Tongue (tissue), 2 donors: Measurements from ENCODE around the gene ZNF446. TPM values are rescaled to one million over a fixed set of nuclear protein-coding genes. Genes with fewer than 3 reads are reported as not detected.
"Not testable (repeated sequence)": the region's sequence is repeated elsewhere in the genome, so short reads cannot be mapped to it uniquely, and the experiment has no call there.

ENCODE experiments used
- DNase-seq: peaks from one replicate; pipeline ENCODE4 v3.0.0-alpha.2; 2015
- total RNA-seq: library from RNA; depleted of rRNA; stranded (reverse); fragments of >200 nt; gene quantifications from one replicate; pipeline ENCODE4 v1.2.3, GENCODE V29; 2014

Gene ZNF446
- total RNA-seq, 1 donor from 2014 or later = 8.9 TPM

DNA sequence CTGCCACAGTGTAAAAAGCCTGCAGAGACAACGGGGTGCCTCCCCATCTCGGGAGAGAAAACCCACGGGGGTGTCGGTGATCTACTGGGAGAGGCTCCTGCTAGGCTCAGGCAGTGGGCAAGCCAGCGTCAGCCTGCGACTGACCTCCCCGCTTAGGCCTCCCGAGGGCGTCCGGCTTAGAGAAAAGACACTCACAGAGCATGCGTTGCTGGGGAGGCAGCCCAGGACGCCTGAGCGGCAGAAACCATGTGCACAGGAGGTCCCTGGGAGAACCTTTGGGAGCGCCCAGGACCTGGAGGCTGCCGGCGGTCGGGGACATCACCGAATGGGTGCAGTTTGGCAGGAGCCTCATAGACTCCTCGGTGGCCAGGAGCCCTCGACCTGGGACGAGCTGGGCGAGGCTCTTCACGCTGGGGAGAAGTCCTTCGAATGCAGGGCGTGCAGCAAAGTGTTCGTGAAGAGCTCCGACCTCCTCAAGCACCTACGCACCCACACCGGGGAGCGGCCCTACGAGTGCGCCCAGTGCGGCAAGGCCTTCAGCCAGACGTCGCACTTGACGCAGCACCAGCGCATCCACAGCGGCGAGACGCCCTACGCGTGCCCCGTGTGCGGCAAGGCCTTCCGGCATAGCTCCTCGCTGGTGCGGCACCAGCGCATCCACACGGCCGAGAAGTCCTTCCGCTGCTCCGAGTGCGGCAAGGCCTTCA is 5.2 kb upstream of the ZNF446 start:
- DNase-seq = not testable (repeated sequence)

DNA sequence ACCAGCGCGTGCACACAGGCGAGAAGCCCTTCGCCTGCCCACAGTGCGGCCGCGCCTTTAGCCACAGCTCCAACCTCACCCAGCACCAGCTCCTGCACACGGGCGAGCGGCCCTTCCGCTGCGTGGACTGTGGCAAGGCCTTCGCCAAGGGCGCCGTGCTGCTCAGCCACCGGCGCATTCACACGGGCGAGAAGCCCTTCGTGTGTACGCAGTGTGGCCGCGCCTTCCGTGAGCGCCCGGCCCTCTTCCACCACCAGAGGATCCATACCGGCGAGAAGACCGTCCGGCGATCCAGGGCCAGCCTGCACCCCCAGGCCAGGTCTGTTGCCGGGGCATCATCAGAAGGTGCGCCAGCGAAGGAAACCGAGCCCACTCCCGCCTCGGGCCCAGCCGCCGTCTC is 4.4 kb upstream of the ZNF446 start:
- no peak for DNase-seq

DNA sequence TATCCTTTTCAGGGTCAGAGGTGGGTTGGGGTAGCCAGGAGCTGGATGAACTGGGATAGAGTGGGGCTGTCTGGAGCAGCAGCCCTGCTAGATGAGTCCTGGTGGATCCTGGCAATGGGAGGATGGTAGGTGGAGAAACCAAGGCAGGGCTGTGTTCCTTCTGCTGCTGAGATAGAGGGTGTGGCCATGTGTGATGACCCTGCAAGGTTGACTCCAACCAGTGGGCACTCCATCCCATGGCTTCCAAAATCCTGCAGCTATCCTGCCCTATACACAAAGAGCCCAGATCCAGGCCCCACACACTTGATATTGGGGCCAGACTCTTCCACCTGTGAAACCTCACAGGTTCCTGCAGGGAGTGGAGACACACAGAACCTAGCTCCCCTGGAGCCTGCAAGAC is 2.4 kb upstream of the ZNF446 start:
- no peak for DNase-seq

DNA sequence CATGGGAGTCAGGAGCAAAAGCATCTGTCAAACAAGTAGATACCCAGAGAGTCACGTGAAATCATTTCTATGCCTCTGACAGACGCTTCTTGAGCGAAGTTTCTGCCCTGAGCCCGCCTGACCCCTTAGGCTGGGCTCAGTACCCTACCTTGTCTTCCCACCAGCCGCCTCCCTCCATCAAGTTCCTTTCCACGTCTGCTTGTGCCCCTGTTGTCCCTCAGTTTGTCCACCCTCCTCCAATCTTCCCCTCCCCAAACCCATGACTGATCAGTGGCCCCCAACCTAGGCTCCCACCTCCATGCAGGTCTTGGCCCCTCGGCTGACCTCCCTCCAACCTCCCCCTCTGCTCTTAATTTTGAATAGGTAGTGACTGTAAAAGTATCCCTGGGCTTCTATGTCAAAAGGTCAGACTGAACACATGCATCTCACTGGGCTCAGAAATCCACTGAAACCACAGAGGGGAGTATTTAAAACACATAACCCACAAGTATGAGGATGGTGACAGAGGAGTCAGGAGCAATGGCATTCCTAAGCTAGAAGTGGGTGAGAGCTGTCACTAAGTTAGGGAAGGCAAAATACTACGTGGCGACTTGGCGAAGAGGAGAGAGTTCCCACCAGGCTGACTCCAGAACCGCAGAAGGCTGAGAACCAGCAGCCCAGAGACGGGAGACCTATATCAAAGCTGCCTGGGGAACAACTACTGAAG is 1.7 kb upstream of the ZNF446 start:
- DNase-seq = no peak

- DNase-seq = no peak
These were observed 997 bp upstream of the ZNF446 start for GRCh38 chr19:58474997-58475713.

GRCh38 chr19:58476498-58477015 is 405 bp downstream of the ZNF446 start:
- DNase-seq = no peak

GRCh38 chr19:58477130-58477529 is 978 bp downstream of the ZNF446 start:
- DNase-seq = no peak

DNA sequence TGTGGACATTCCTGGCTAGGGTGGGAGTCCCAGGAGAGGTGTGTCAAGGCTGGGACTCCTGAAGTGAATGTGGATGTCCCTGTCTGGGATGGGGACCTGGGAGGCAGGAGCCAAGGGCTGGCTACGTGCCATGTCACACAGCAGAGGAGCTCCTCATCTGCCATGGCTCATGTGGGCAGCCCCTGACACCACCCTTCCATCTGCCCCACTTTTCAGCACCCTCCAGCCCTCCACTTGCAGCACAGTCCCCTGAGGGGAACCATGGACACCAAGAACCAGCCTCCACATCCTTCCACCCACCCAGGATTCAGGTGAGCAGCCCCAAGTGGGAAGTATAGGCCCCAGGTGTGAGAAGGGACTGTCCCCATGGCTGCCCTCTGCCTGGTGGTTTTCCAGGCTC is 1.7 kb downstream of the ZNF446 start:
- DNase-seq = no peak

GRCh38 chr19:58479303-58479702 is 3.2 kb downstream of the ZNF446 start:
- DNase-seq = no peak

DNA sequence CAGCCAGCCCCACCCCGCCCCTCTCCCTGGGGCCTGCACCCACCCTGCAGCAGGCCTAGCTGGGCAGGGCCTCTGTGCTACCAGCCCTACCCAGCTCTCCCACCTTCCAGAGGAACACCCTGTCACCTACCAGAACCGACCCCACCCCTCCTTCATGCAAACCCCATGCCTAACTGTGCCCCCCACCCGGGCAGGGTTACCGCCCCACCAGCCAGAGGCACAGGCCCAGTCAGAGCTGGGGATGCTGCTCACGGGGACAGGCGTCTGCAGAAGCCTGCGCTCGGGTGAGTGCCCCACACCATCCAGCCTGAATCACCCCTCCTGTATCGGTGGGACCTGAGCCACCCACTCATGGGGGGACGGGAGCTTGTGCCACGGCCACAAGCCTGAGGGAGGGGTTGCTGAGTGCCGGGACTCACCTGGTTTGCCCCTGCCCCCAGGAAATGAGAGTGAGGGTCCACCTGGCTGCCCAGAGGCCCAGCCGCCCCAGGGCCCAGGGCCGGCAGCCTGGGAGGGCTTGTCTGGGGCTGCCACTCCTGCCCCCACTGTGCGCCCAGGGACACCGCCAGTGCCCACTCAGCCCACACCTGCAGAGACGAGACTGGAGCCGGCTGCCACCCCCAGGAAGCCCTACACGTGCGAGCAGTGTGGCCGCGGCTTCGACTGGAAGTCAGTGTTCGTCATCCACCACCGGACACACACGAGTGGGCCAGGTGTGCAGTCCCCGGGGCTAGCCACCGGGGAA is 3.8 kb downstream of the ZNF446 start:
- no peak for DNase-seq

DNA sequence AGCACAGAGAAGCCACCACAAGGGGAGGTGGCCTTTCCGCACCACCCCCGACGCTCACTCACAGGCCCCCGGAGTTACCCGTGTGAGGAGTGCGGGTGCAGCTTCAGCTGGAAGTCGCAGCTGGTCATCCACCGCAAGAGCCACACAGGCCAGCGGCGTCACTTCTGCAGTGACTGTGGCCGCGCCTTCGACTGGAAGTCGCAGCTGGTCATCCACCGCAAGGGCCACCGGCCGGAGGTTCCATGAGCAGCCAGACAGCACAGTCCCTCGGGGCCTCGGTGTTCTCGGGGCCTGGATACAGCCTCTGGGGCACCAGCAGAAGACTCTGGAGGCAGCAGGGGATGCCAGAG is 4.3 kb downstream of the ZNF446 start:
- no peak for DNase-seq

DNA sequence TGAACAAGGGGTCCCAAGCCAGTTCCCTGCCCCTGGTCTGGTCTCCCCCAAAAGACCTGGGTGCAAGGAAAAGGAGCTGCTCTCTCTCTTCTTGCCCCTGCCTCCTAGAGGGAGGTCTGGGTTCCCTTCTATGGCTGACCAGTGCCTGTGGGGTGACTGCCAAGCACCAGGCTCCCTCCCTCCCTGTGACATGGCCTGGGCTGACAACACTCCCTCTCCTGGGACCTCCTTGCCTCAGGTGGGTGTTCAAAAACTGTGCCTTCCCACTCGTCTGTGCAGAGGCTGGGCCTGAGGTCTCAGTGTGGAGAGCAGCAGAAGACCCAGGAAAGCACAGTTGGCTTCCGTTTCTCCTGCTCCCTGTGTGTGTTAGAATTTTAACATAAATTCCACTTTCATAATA is 4.7 kb downstream of the ZNF446 start:
- no peak for DNase-seq

- DNase-seq = no peak
These were observed 6.2 kb downstream of the ZNF446 start for GRCh38 chr19:58482372-58482771.

GRCh38 chr19:58483776-58484175 is 7.6 kb downstream of the ZNF446 start:
- DNase-seq = no peak

DNA sequence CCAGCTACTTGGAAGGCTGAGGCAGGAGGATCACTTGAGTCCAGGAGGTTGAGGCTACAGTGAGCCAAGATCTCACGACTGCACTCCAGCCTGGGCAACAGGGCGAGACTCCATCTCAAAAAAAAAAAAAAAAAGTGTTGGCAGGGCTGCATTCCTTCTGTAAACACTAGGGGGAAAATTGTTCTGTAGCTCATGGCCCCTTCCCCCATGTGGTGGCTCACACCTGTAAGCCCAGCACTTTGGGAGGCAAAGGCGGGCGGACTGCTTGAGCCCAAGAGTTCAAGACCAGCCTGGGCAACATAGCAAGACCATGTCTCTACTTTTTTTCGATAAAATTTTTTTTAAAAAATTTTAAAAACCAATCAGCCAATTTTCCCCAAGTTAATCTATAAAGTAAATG is 8.2 kb downstream of the ZNF446 start:
- not testable (repeated sequence) for DNase-seq

GRCh38 chr19:58491393-58491792 is 15.2 kb downstream of the ZNF446 start:
- DNase-seq = no peak

DNA sequence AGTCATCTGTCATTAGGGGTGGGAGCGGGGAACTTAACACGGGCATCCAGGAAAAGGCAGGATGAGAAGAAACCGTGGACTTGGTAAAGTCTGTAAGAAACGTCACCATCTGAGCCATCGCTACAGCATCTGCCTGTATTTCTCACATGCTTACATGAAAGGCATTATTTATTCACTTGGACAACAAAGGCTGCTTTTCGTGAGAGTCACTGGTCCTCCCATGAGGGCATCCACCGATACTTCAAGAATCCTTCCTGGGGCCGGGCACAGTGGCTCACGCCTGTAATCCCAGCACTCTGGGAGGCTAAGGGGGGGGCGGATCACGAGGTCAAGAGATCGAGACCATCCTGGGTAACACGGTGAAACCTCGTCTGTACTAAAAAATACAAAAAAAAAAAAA is 16.1 kb downstream of the ZNF446 start:
- no peak for DNase-seq

- DNase-seq = no peak
These were observed 21.6 kb downstream of the ZNF446 start for GRCh38 chr19:58497634-58498170.

DNA sequence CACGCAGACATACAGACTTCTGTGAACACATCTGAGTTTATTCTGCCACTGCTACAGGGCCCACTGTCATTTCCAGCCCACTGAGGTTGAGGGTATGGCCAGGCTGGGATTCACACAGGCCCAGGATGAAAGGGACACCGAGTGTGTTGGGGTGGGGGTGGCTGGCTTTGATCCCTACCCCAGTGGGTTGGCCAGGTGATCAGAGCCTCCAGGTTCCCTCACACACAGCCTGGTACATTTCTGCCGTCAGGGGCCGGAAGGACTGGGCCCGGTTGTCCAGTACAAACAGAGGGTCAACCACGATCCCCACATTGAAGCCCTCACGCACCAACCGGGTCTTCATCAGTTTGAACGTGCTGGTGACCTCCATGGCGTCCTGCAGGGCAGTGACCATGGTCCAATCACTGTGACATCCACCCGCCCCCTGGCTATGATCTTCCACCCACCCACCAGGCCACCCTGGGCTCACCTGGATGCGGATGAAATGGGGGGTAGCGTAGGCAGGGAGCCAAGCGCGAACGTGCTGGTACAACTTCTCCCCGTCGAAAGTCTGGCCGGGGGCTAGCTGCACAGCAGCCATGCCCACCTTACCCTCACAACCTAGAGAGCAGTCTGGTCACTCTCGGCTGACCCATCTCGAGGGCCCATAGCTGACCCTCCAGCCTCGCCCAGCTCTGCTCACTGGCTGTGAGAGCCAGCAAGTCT is 22.3 kb downstream of the ZNF446 start:
- DNase-seq = no peak

GRCh38 chr19:58499021-58499927 is 23.1 kb downstream of the ZNF446 start:
- peak; percentile 99 for DNase-seq
